ENCODE data around the gene THOC6.

The THOC6 gene

DNA sequence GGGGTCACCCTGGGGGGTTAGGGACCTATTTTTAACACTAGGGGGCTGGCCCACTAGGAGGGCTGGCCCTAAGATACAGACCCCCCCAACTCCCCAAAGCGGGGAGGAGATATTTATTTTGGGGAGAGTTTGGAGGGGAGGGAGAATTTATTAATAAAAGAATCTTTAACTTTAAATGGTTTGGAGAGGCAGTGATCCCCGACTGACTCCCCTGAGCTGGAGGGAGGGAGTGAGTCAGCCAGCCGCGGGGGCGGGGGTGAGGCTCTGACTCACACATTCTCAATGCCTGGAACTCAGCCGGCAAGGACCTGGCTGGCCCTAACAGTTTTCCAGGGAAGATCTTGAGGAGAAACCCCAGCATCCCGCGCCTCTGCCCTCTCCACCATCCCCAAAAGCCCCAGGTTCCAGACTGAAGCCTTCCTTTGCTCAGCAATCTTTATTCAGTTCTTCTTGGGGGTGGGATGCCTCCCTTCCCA, 1.6 kb upstream of the THOC6 start:
- POLR2A ChIA-PET, result interaction anchor here (0.6 to 11.9 kb wide), 8 partner anchors 10 to 150 kb away, joined by 3 to 247 read pairs (median 6); partner anchors contain the start of genes KREMEN2 and PAQR4
- peaks cover 21% of the 10 kb centered on the region for H3K4me1 ChIP-seq (ENCODE audit: control insufficient read depth, insufficient read depth, low read length)
- peaks cover 0 to 20% of the 10 kb centered on the region in 2 experiments; a peak in 1 of 3 replicates for H3K36me3 ChIP-seq (ENCODE audit: control insufficient read depth in 2 of 2, insufficient read depth in 1 of 2, low read length in 2 of 2)
- peak overlapping the region; percentile 54 for H3K27ac ChIP-seq (ENCODE audit: extremely low read depth, low read depth, low read length)
- no peaks in the 10 kb centered on the region for H3K9me3 ChIP-seq (ENCODE audit: control insufficient read depth, insufficient read depth, low read depth, low read length)
- H3K4me3 ChIP-seq (ENCODE audit: low read depth, low read length), result peak overlapping the region; percentile 75
- CTCF ChIA-PET, result interaction anchor here (0.7 to 4.1 kb wide), 6 partner anchors 9 to 148 kb away, joined by 3 to 41 read pairs (median 4); no protein-coding TSS in a partner anchor
- TF ChIP-seq GLIS1 (tag by site-specific recombination; IDR thresholded peaks at IDR 0.05) (no peak), KLF1 (tag by site-specific recombination; IDR thresholded peaks at IDR 0.05) (no peak), ZNF514 (tag by site-specific recombination; IDR thresholded peaks at IDR 0.05) (no peak), SETDB1 (IDR thresholded peaks at IDR 0.05; ENCODE audit: insufficient read length, low read length) (no peak), ZNF16 (tag by site-specific recombination; IDR thresholded peaks at IDR 0.05; ENCODE audit: low read depth) (no peak), ZNF560 (tag by site-specific recombination; IDR thresholded peaks at IDR 0.05; ENCODE audit: borderline replicate concordance) (no peak), ZNF335 (tag by site-specific recombination; conservative IDR thresholded peaks at IDR 0.05) (0 out of 2 replicates have a peak, but pooled peaks have one; percentile 25), ZNF138 (tag by site-specific recombination; IDR thresholded peaks at IDR 0.05; ENCODE audit: borderline replicate concordance) (no peak), GLI2 (tag by site-specific recombination; IDR thresholded peaks at IDR 0.05; ENCODE audit: borderline replicate concordance, low read depth) (no peak), ZBTB20 (tag by site-specific recombination; IDR thresholded peaks at IDR 0.05) (no peak), ZNF621 (tag by site-specific recombination; IDR thresholded peaks at IDR 0.05) (no peak), ZSCAN30 (tag by site-specific recombination; IDR thresholded peaks at IDR 0.05) (no peak), ZEB2 (tag by site-specific recombination; IDR thresholded peaks at IDR 0.05) (0 out of 2 replicates have a peak, but pooled peaks have one; percentile 9), ZNF140 (tag by site-specific recombination; IDR thresholded peaks at IDR 0.05) (no peak), ZNF830 (tag by site-specific recombination; IDR thresholded peaks at IDR 0.05; ENCODE audit: low read depth) (no peak), ZNF571 (tag by site-specific recombination; IDR thresholded peaks at IDR 0.05) (no peak), ZNF530 (tag by site-specific recombination; IDR thresholded peaks at IDR 0.05; ENCODE audit: low read depth) (no peak), OSR2 (tag by site-specific recombination; IDR thresholded peaks at IDR 0.05) (no peak), EGR2 (tag by site-specific recombination; IDR thresholded peaks at IDR 0.05; ENCODE audit: low read depth) (peak; percentile 44; the same call in 1 of the 2 replicates), ZNF654 (tag by site-specific recombination; IDR thresholded peaks at IDR 0.05; ENCODE audit: low read depth) (no peak), ZNF214 (tag by site-specific recombination; IDR thresholded peaks at IDR 0.05; ENCODE audit: borderline replicate concordance) (no peak), ZNF112 (tag by site-specific recombination; IDR thresholded peaks at IDR 0.05) (no peak), ZNF670 (tag by site-specific recombination; IDR thresholded peaks at IDR 0.05; ENCODE audit: low read depth) (no peak), KLF10 (tag by site-specific recombination; IDR thresholded peaks at IDR 0.05) (peak; percentile 90), MZF1 (tag by site-specific recombination; IDR thresholded peaks at IDR 0.05; ENCODE audit: borderline replicate concordance) (peak; percentile 59; the same call in 1 of the 2 replicates), ZNF558 (tag by site-specific recombination; IDR thresholded peaks at IDR 0.05) (no peak)
- TF ChIP-seq, protein P1, sequence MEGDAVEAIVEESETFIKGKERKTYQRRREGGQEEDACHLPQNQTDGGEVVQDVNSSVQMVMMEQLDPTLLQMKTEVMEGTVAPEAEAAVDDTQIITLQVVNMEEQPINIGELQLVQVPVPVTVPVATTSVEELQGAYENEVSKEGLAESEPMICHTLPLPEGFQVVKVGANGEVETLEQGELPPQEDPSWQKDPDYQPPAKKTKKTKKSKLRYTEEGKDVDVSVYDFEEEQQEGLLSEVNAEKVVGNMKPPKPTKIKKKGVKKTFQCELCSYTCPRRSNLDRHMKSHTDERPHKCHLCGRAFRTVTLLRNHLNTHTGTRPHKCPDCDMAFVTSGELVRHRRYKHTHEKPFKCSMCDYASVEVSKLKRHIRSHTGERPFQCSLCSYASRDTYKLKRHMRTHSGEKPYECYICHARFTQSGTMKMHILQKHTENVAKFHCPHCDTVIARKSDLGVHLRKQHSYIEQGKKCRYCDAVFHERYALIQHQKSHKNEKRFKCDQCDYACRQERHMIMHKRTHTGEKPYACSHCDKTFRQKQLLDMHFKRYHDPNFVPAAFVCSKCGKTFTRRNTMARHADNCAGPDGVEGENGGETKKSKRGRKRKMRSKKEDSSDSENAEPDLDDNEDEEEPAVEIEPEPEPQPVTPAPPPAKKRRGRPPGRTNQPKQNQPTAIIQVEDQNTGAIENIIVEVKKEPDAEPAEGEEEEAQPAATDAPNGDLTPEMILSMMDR (tag by site-specific recombination; IDR thresholded peaks at IDR 0.05), result no peak
- TF ChIP-seq, protein P2, sequence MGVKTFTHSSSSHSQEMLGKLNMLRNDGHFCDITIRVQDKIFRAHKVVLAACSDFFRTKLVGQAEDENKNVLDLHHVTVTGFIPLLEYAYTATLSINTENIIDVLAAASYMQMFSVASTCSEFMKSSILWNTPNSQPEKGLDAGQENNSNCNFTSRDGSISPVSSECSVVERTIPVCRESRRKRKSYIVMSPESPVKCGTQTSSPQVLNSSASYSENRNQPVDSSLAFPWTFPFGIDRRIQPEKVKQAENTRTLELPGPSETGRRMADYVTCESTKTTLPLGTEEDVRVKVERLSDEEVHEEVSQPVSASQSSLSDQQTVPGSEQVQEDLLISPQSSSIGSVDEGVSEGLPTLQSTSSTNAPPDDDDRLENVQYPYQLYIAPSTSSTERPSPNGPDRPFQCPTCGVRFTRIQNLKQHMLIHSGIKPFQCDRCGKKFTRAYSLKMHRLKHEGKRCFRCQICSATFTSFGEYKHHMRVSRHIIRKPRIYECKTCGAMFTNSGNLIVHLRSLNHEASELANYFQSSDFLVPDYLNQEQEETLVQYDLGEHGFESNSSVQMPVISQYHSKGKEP (tag by site-specific recombination; IDR thresholded peaks at IDR 0.05), result no peak
- TF ChIP-seq, protein P3, sequence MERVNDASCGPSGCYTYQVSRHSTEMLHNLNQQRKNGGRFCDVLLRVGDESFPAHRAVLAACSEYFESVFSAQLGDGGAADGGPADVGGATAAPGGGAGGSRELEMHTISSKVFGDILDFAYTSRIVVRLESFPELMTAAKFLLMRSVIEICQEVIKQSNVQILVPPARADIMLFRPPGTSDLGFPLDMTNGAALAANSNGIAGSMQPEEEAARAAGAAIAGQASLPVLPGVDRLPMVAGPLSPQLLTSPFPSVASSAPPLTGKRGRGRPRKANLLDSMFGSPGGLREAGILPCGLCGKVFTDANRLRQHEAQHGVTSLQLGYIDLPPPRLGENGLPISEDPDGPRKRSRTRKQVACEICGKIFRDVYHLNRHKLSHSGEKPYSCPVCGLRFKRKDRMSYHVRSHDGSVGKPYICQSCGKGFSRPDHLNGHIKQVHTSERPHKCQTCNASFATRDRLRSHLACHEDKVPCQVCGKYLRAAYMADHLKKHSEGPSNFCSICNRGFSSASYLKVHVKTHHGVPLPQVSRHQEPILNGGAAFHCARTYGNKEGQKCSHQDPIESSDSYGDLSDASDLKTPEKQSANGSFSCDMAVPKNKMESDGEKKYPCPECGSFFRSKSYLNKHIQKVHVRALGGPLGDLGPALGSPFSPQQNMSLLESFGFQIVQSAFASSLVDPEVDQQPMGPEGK (tag by site-specific recombination; IDR thresholded peaks at IDR 0.05), result peak; percentile 12; the same call in 1 of the 2 replicates

Data from HEK293 (cell line).